ENCODE data around the gene STK38. TPM values are rescaled to one million over a fixed set of nuclear protein-coding genes. Genes with fewer than 3 reads are reported as not detected.
"Not testable (repeated sequence)": the region's sequence is repeated elsewhere in the genome, so short reads cannot be mapped to it uniquely, and the experiment has no call there.

STK38 gene
- total RNA-seq, 2 donors from 2014 or later, result 30.7 to 34.4 TPM

DNA sequence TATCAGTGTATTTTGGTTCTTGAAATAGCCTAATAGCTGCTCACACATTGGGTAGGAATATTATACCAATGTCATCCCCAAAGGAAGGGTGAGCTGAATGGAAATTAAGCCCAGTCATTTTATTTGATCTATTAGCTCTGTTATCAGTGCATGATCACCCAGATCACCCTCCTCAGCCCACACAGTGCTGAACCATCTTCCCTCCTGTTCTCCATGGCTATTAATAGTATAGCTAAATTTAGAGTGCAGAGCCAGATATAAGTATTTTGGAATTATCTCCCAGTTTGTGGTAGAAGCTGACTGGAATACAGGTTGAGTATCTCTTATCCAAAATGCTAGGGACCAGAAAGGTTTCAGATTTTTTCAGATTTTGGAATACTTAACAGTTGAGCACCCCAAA is 59.1 kb downstream of the STK38 start:
- Mint-ChIP-seq H3K27me3 (ENCODE audit: low read depth) (no peaks in the 10 kb centered on the region), H3K4me1 (ENCODE audit: low read depth) (peaks cover 4% of the 10 kb centered on the region), H3K36me3 (ENCODE audit: insufficient read depth in 2 of 2) (peaks cover 5 to 34% of the 10 kb centered on the region in 2 donors), H3K4me3 (no peak overlapping the region), H3K9me3 (no peaks in the 10 kb centered on the region), H3K27ac (no peak overlapping the region)
- ATAC-seq (replicated peaks in 1 of 2) (no peak), DNase-seq (no peak)

DNA sequence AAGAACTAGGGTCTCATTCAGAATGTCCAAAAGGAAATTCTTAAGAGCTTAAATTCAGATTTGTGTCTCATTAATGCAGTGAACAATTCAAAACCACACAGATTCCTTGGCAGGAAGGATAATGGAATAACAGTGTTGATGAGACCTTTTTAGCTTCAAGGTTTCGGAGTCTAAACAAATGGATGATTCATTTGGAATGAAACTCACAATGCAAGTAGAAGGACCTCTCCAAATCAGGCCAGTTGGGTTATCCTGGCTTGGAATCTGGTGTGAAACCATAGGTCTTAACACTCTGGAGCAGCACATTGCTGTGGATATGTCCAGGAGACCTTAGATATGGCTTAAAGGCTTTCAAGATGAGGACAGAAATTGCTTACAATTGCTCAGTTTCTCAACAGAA is 59.6 kb downstream of the STK38 start:
- no peak overlapping the region for H3K4me3 Mint-ChIP-seq
- peak overlapping the region; percentile 63 for H3K27ac Mint-ChIP-seq
- no peak for DNase-seq
- H3K27me3 Mint-ChIP-seq (ENCODE audit: low read depth), result no peaks in the 10 kb centered on the region
- peaks cover 5 to 34% of the 10 kb centered on the region in 2 donors for H3K36me3 Mint-ChIP-seq (ENCODE audit: insufficient read depth in 2 of 2)
- no peak for ATAC-seq (replicated peaks in 1 of 2)
- peaks cover 4% of the 10 kb centered on the region for H3K4me1 Mint-ChIP-seq (ENCODE audit: low read depth)
- no peaks in the 10 kb centered on the region for H3K9me3 Mint-ChIP-seq

- Mint-ChIP-seq H3K36me3 (ENCODE audit: insufficient read depth in 2 of 2) (peaks cover 8 to 32% of the 10 kb centered on the region in 2 donors), H3K9me3 (no peaks in the 10 kb centered on the region), H3K27ac (peak overlapping the region; percentile 90), H3K27me3 (ENCODE audit: low read depth) (no peaks in the 10 kb centered on the region), H3K4me3 (no peak overlapping the region), H3K4me1 (ENCODE audit: low read depth) (no peaks in the 10 kb centered on the region)
- ATAC-seq (replicated peaks in 1 of 2) (no peak), DNase-seq (no peak)
Observed at GRCh38 chr6:36484736-36485135, 62.5 kb downstream of the STK38 start.

DNA sequence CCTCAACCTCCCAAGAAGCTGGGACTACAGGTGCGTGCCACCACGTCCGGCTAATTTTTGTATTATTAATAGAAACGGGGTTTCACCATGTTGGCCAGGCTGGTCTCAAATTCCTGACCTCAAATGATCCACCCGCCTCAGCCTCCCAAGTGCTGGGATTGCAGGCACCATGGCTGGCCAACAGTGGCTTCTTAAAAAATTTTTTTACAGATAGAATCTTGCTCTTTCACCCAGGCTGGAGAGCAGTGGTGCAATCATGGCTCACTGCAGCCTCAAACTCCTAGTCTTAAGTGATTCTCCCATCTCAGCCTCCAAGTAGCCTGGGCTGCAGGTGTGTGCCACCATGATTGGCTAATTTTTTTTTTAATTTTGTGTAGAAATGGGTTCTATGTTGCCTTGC is 64.0 kb downstream of the STK38 start:
- not testable (repeated sequence) for H3K27me3 Mint-ChIP-seq (ENCODE audit: low read depth); H3K4me3 Mint-ChIP-seq; H3K4me1 Mint-ChIP-seq (ENCODE audit: low read depth); H3K27ac Mint-ChIP-seq; H3K9me3 Mint-ChIP-seq; DNase-seq; ATAC-seq (replicated peaks in 1 of 2)
- peaks cover 8 to 34% of the 10 kb centered on the region in 2 donors for H3K36me3 Mint-ChIP-seq (ENCODE audit: insufficient read depth in 2 of 2)

- Mint-ChIP-seq H3K4me1 (ENCODE audit: low read depth) (no peaks in the 10 kb centered on the region), H3K36me3 (ENCODE audit: insufficient read depth in 2 of 2) (peaks cover 5 to 16% of the 10 kb centered on the region in 2 donors), H3K9me3 (no peaks in the 10 kb centered on the region), H3K27ac (peak overlapping the region; percentile 85), H3K4me3 (no peak overlapping the region), H3K27me3 (ENCODE audit: low read depth) (no peaks in the 10 kb centered on the region)
- DNase-seq (no peak), ATAC-seq (replicated peaks in 1 of 2) (no peak)
Observed at GRCh38 chr6:36479256-36479655, 68.0 kb downstream of the STK38 start.

DNA sequence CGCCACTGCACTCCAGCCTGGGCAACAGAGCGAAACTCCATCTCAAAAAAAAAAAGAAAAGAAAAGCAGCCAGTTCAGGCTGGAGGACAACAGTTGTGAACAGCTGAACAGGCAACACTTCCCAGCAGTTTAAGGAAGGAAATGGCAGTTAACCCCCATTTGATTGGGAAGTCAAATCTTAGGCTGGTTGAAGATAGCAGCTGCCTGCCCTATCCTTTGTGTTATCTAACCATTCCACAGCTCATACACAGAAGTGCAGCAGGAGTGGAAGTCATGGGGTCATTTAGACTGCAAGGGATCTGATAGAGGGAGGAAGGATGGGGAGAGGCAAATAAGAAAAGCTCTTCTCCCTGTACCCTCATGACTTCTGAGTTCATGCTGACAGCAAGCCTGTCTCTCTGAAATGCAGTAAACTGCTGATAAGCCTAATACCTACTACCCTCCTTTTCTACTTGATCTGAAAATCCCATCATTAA is 69.2 kb downstream of the STK38 start:
- no peak for DNase-seq
- peaks cover 5 to 12% of the 10 kb centered on the region in 2 donors for H3K36me3 Mint-ChIP-seq (ENCODE audit: insufficient read depth in 2 of 2)
- H3K4me1 Mint-ChIP-seq (ENCODE audit: low read depth), result no peaks in the 10 kb centered on the region

DNA sequence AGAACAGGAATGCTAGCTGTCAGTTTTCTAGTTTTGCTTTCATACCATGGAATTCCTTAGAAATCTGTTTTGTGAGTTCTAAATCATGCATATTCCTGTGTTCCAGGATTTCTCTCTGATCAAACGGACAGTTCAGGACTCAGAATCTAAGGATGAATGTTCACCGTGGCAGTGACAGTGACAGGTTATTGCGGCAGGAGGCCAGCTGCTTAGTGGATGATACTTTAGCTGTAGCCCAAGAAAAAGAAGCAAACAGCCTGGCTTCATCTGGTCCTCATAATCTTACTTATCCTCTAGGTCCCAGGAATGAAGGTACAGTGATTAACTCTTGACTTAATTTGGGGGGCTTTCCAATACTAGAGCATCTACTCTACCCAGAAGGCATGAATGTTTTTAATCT is 77.3 kb downstream of the STK38 start:
- Mint-ChIP-seq H3K4me3 (no peak overlapping the region), H3K4me1 (ENCODE audit: low read depth) (no peaks in the 10 kb centered on the region), H3K27me3 (ENCODE audit: low read depth) (no peaks in the 10 kb centered on the region), H3K27ac (peak overlapping the region; percentile 38), H3K36me3 (ENCODE audit: insufficient read depth in 2 of 2) (peaks cover 0 to 13% of the 10 kb centered on the region in 2 donors), H3K9me3 (no peaks in the 10 kb centered on the region)
- DNase-seq (no peak), ATAC-seq (replicated peaks in 1 of 2) (no peak)

More for the DNA sequence above, 69.2 kb downstream of the STK38 start:
- H3K9me3 Mint-ChIP-seq, result no peaks in the 10 kb centered on the region
- no peaks in the 10 kb centered on the region for H3K27me3 Mint-ChIP-seq (ENCODE audit: low read depth)
- H3K4me3 Mint-ChIP-seq, result no peak overlapping the region
- ATAC-seq (replicated peaks in 1 of 2), result no peak
- H3K27ac Mint-ChIP-seq, result no peak overlapping the region

GRCh38 chr6:36469148-36469661 is 78.1 kb downstream of the STK38 start:
- Mint-ChIP-seq H3K36me3 (ENCODE audit: insufficient read depth in 2 of 2) (peaks cover 0 to 7% of the 10 kb centered on the region in 2 donors), H3K27ac (no peak overlapping the region), H3K27me3 (ENCODE audit: low read depth) (no peaks in the 10 kb centered on the region), H3K9me3 (no peaks in the 10 kb centered on the region), H3K4me1 (ENCODE audit: low read depth) (peaks cover 4% of the 10 kb centered on the region), H3K4me3 (no peak overlapping the region)
- no peak for DNase-seq
- ATAC-seq (replicated peaks in 1 of 2), result no peak

DNA sequence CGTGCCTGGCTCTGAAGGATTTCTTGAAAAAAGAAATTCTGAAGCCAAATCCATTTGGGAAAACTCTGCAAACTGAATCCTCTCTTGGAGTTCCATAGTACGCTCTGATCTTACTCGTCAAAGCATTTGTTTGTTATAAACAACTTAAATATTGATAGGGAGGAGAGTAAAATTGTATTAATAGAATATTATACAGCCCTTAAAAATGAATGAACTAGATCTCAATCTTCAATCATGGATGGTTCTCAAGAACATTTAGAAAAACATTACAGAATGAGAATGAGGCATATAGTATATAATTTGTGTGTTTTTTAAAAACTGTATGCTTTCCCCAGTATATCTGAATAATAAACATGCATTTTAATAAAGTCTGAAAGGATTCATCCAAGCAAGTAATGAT is 79.7 kb downstream of the STK38 start:
- H3K9me3 Mint-ChIP-seq, result peaks cover 0 to 3% of the 10 kb centered on the region in 2 donors

GRCh38 chr6:36464233-36464632 is 83.0 kb downstream of the STK38 start:
- Mint-ChIP-seq H3K4me3 (no peak overlapping the region), H3K27me3 (ENCODE audit: low read depth) (no peaks in the 10 kb centered on the region), H3K36me3 (ENCODE audit: insufficient read depth in 2 of 2) (peaks cover 5 to 10% of the 10 kb centered on the region in 2 donors), H3K9me3 (peaks cover 0 to 3% of the 10 kb centered on the region in 2 donors), H3K27ac (no peak overlapping the region), H3K4me1 (ENCODE audit: low read depth) (peaks cover 37% of the 10 kb centered on the region)
- ATAC-seq (replicated peaks in 1 of 2) (no peak), DNase-seq (no peak)

More for the DNA sequence above, 79.7 kb downstream of the STK38 start:
- ATAC-seq (replicated peaks in 1 of 2) (no peak), DNase-seq (no peak)
- Mint-ChIP-seq H3K27me3 (ENCODE audit: low read depth) (no peaks in the 10 kb centered on the region), H3K4me3 (no peak overlapping the region), H3K4me1 (ENCODE audit: low read depth) (peaks cover 20% of the 10 kb centered on the region), H3K36me3 (ENCODE audit: insufficient read depth in 2 of 2) (peaks cover 4 to 12% of the 10 kb centered on the region in 2 donors), H3K27ac (no peak overlapping the region)

GRCh38 chr6:36463676-36464075 is 83.6 kb downstream of the STK38 start:
- Mint-ChIP-seq H3K4me1 (ENCODE audit: low read depth) (peaks cover 37% of the 10 kb centered on the region), H3K27me3 (ENCODE audit: low read depth) (no peaks in the 10 kb centered on the region), H3K9me3 (peaks cover 0 to 3% of the 10 kb centered on the region in 2 donors), H3K36me3 (ENCODE audit: insufficient read depth in 2 of 2) (peaks cover 5 to 10% of the 10 kb centered on the region in 2 donors), H3K4me3 (no peak overlapping the region), H3K27ac (no peak overlapping the region)
- DNase-seq (no peak), ATAC-seq (replicated peaks in 1 of 2) (no peak)

GRCh38 chr6:36461646-36462045 is 85.6 kb downstream of the STK38 start:
- no peak for ATAC-seq (replicated peaks in 1 of 2)
- Mint-ChIP-seq H3K9me3 (peaks cover 0 to 3% of the 10 kb centered on the region in 2 donors), H3K27ac (no peak overlapping the region), H3K36me3 (ENCODE audit: insufficient read depth in 2 of 2) (peaks cover 5 to 9% of the 10 kb centered on the region in 2 donors), H3K4me3 (no peak overlapping the region), H3K4me1 (ENCODE audit: low read depth) (peaks cover 37% of the 10 kb centered on the region), H3K27me3 (ENCODE audit: low read depth) (no peaks in the 10 kb centered on the region)
- no peak for DNase-seq

DNA sequence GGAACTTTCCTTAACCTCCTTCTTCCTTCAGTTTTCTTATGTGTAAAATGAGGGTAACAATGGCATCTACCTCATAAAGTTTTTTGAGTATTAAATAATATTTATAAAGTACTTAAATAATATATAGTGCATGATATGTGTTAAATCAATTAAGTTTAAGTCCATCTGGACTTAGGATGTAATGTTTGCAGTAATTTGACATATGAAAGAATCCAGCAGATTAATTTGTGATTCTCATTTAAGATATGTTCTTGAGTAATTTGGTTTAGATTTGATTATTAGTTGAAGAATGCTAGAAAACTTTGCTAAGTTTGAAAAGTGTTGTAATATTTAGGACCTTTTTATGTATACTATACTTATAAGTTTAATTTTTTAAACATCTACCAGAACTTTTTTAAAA is 86.4 kb downstream of the STK38 start:
- Mint-ChIP-seq H3K36me3 (ENCODE audit: insufficient read depth in 2 of 2) (peaks cover 5 to 8% of the 10 kb centered on the region in 2 donors), H3K27ac (no peak overlapping the region)

GRCh38 chr6:36459501-36459900 is 87.8 kb downstream of the STK38 start:
- Mint-ChIP-seq H3K27ac (no peak overlapping the region), H3K27me3 (ENCODE audit: low read depth) (no peaks in the 10 kb centered on the region), H3K4me1 (ENCODE audit: low read depth) (peaks cover 36% of the 10 kb centered on the region), H3K9me3 (peaks cover 0 to 3% of the 10 kb centered on the region in 2 donors), H3K36me3 (ENCODE audit: insufficient read depth in 2 of 2) (peaks cover 5 to 8% of the 10 kb centered on the region in 2 donors), H3K4me3 (no peak overlapping the region)
- DNase-seq, result no peak
- no peak for ATAC-seq (replicated peaks in 1 of 2)

More for the DNA sequence above, 86.4 kb downstream of the STK38 start:
- DNase-seq (no peak), ATAC-seq (replicated peaks in 1 of 2) (no peak)
- Mint-ChIP-seq H3K4me3 (no peak overlapping the region), H3K9me3 (peaks cover 0 to 3% of the 10 kb centered on the region in 2 donors), H3K27me3 (ENCODE audit: low read depth) (no peaks in the 10 kb centered on the region), H3K4me1 (ENCODE audit: low read depth) (peaks cover 37% of the 10 kb centered on the region)

Measured in activated T-cell treated with anti-CD3 and anti-CD28 coated beads, Interleukin-2, amount 50 U/mL, for 72 hours (primary cell).